SK-N-MC (cell line): Measurements from ENCODE around the gene FUBP1.

ENCODE experiments used
- EZH2 ChIP-seq: fragments of 200-600 bp; sonication (generic); IDR thresholded peaks from one replicate; pipeline ENCODE4 v1.6.1; 2017; ENCODE audit warnings: antibody characterized with exemption
- POLR2AphosphoS5 ChIP-seq: IDR thresholded peaks from 2 replicates; pipeline ENCODE4 v1.6.1; 2012; ENCODE audit warnings: mild to moderate bottlenecking, low read depth, low read length, borderline replicate concordance

DNA sequence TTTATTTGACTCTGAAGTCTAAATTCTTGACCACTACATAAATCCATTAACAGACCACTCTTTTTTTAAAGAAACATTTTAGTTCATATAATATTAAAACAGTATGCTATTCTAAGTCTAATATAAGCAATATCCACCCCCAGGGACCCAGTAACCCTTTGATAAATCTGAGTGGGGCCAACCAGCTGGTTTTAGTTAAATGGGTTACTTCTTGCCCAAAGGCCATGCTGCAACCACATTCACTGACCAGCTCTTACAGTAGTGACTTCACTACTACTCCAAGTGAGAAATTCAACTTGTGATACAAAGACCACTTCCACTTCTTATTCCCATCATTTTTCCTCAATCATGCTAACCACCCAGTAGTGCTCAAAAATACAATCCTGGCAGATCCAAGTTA is 20.5 kb downstream of the FUBP1 start:
- TF ChIP-seq POLR2AphosphoS5 (no peak), EZH2 (no peak)
